COR-L47 (cell line): ENCODE measurements around the gene RABL6.
A peak's percentile ranks its signal among the peaks of the same experiment; 100 is the strongest.
"Not testable (repeated sequence)": the region's sequence is repeated elsewhere in the genome, so short reads cannot be mapped to it uniquely, and the experiment has no call there.

Source experiments
- DNase-seq: peaks from one replicate; lab custom pipeline; 2025; lab: John Stamatoyannopoulos, UW

The RABL6 gene

GRCh38 chr9:136882109-136882946, 74.6 kb downstream of the RABL6 start:
- no peak for DNase-seq

GRCh38 chr9:136882947-136883283, 75.2 kb downstream of the RABL6 start:
- DNase-seq: not testable (repeated sequence)

GRCh38 chr9:136883670-136884069, 75.9 kb downstream of the RABL6 start:
- not testable (repeated sequence) for DNase-seq

- DNase-seq: peak; percentile 97
Measured at GRCh38 chr9:136885950-136886578, 78.3 kb downstream of the RABL6 start, which contains the start of gene TRAF2. TRAF2 (plus strand) TSS chr9:136886516; CDS start chr9:136898741, 12,225 bp downstream.

GRCh38 chr9:136886610-136887597, 79.2 kb downstream of the RABL6 start:
- DNase-seq: no peak

- DNase-seq: no peak
Measured at GRCh38 chr9:136888454-136888853, 80.7 kb downstream of the RABL6 start.

- no peak for DNase-seq
Measured at GRCh38 chr9:136889858-136890257, 82.1 kb downstream of the RABL6 start.

- no peak for DNase-seq
Measured at GRCh38 chr9:136890661-136891060, 82.9 kb downstream of the RABL6 start.
